CD14-positive monocyte (primary cell): ENCODE measurements around the gene AGTPBP1. TPM values are rescaled to one million over a fixed set of nuclear protein-coding genes. Genes with fewer than 3 reads are reported as not detected.

Experiments
- DNase-seq, 3 donors: peaks; one replicate each; pipeline ENCODE4 v3.0.0-alpha.2; 2011 to 2022
- H2AFZ ChIP-seq: 2 replicates; pipeline ENCODE4 v1.6.0; 2012; ENCODE audit warnings: mild to moderate bottlenecking, low read depth, low read length, inconsistent platforms; ENCODE audit not compliant: insufficient read depth, poor library complexity, severe bottlenecking
- H3K27ac ChIP-seq, 2 donors: 1 replicate in 1 of 2; 2 replicates in 1 of 2; pipeline ENCODE4 v1.5.1; 2012 to 2013; ENCODE audit warnings: low read length in 2 of 2, control low read depth in 1 of 2, inconsistent platforms in 1 of 2, low read depth in 1 of 2, mild to moderate bottlenecking in 1 of 2
- H3K27me3 ChIP-seq, 2 donors: one replicate each; pipeline versions ENCODE4 v1.6.0 to v1.6.1; 2011 to 2013; ENCODE audit warnings: low read length in 2 of 2; ENCODE audit not compliant: control insufficient read depth in 2 of 2, insufficient read depth in 2 of 2
- H3K36me3 ChIP-seq, 2 donors: replicated peaks in 1 of 2; 1 replicate in 1 of 2; 2 replicates in 1 of 2; pipeline versions ENCODE4 v1.5.1 to v1.6.1; 2012 to 2013; ENCODE audit warnings: low read length in 2 of 2, control low read depth in 1 of 2, inconsistent platforms in 1 of 2, mild to moderate bottlenecking in 1 of 2; ENCODE audit not compliant: insufficient read depth in 2 of 2, control insufficient read depth in 1 of 2
- H3K4me1 ChIP-seq, 2 donors: 1 replicate in 1 of 2; 2 replicates in 1 of 2; pipeline versions ENCODE4 v1.5.1 to v1.6.1; 2012 to 2013; ENCODE audit warnings: low read length in 2 of 2, control low read depth in 1 of 2, inconsistent platforms in 1 of 2, mild to moderate bottlenecking in 1 of 2, moderate library complexity in 1 of 2; ENCODE audit not compliant: insufficient read depth in 2 of 2, control insufficient read depth in 1 of 2
- H3K4me2 ChIP-seq: replicated peaks from 2 replicates; pipeline ENCODE3; 2012; ENCODE audit warnings: low read length, moderate library complexity, mild to moderate bottlenecking; ENCODE audit not compliant: poor library complexity, severe bottlenecking; ENCODE audit errors: extremely low read depth
- H3K4me3 ChIP-seq, 3 experiments: fragments of 200-600 bp in 1 of 3; sonication (generic) in 1 of 3; replicated peaks in 1 of 3; 1 replicate in 2 of 3; 2 replicates in 1 of 3; pipeline ENCODE4 v1.5.1; 2011 to 2013; ENCODE audit warnings: low read length in 3 of 3, mild to moderate bottlenecking in 3 of 3, control low read depth in 2 of 3, low read depth in 2 of 3, inconsistent platforms in 1 of 3, moderate library complexity in 1 of 3
- H3K79me2 ChIP-seq: 2 replicates; pipeline ENCODE4 v1.6.0; 2012; ENCODE audit warnings: mild to moderate bottlenecking, control low read depth, inconsistent platforms, low read length, moderate library complexity; ENCODE audit not compliant: insufficient read depth
- H3K9ac ChIP-seq: 2 replicates; pipeline ENCODE4 v1.6.0; 2017; ENCODE audit warnings: low read length, mild to moderate bottlenecking; ENCODE audit not compliant: insufficient read depth, poor library complexity, severe bottlenecking
- H3K9me3 ChIP-seq, 2 donors: replicated peaks in 1 of 2; 1 replicate in 1 of 2; 2 replicates in 1 of 2; pipeline versions ENCODE4 v1.5.1 to v1.6.1; 2012 to 2013; ENCODE audit warnings: low read length in 2 of 2, control low read depth in 1 of 2; ENCODE audit not compliant: control insufficient read depth in 1 of 2, insufficient read depth in 1 of 2
- H4K20me1 ChIP-seq: 2 replicates; pipeline ENCODE4 v1.6.0; 2012; ENCODE audit warnings: mild to moderate bottlenecking, low read length, control low read depth, moderate library complexity; ENCODE audit not compliant: insufficient read depth
- H3K27ac Mint-ChIP-seq, 7 donors: one replicate each; pipeline ENCODE4 v1.8.0; 2020; ENCODE audit warnings: mild to moderate bottlenecking in 7 of 7, mixed read lengths in 7 of 7, moderate library complexity in 6 of 7, inconsistent platforms in 2 of 7
- H3K27me3 Mint-ChIP-seq, 3 donors: one replicate each; pipeline ENCODE4 v1.8.0; 2021 to 2022; ENCODE audit warnings: low read depth in 3 of 3, mild to moderate bottlenecking in 3 of 3, mixed read lengths in 3 of 3, moderate library complexity in 3 of 3, inconsistent platforms in 1 of 3
- H3K36me3 Mint-ChIP-seq, 2 donors: one replicate each; pipeline ENCODE4 v1.8.0; 2020; ENCODE audit warnings: mixed read lengths in 2 of 2, inconsistent platforms in 1 of 2, mild to moderate bottlenecking in 1 of 2
- H3K4me1 Mint-ChIP-seq: one replicate; pipeline ENCODE4 v1.8.0; 2020; ENCODE audit warnings: mild to moderate bottlenecking, mixed read lengths
- H3K4me3 Mint-ChIP-seq, 2 donors: one replicate each; pipeline ENCODE4 v1.8.0; 2020; ENCODE audit warnings: mild to moderate bottlenecking in 2 of 2, mixed read lengths in 2 of 2, moderate library complexity in 1 of 2
- H3K9me3 Mint-ChIP-seq, 7 donors: one replicate each; pipeline ENCODE4 v1.8.0; 2020 to 2022; ENCODE audit warnings: mixed read lengths in 7 of 7, mild to moderate bottlenecking in 6 of 7, moderate library complexity in 6 of 7, inconsistent platforms in 2 of 7
- WGBS: methylation state at CpG from one replicate; pipeline ENCODE4 v1.1.5; 2013; ENCODE audit warnings: missing lambda C conversion rate; ENCODE audit not compliant: insufficient coverage; 5-methylcytosine and 5-hydroxymethylcytosine counted together
- intact Hi-C, 2 donors: fragments of 100-400 bp; cut with micrococcal nuclease; formaldehyde crosslinking; loops; one replicate each; pipeline versions ENCODE4 v1.15.0 to v1.15.1; 2023
- polyA plus RNA-seq, 3 donors: library from polyadenylated mRNA; depleted of rRNA in 1 of 3; unstranded in 2 of 3; stranded (reverse) in 1 of 3; fragments of 300-500 nt in 2 of 3; fragments of >200 nt in 1 of 3; fragmentation: Illumina TruSeq in 2 of 3; gene quantifications; 1 replicate in 2 of 3; 2 replicates in 1 of 3; pipeline ENCODE4 v1.2.3, GENCODE V29; 2012 to 2021
- TF ChIP-seq, protein P1 (sequence below): fragments of 200-600 bp; IDR thresholded peaks from one replicate; pipeline ENCODE4 v1.8.0; 2022; ENCODE audit warnings: antibody characterized with exemption, mild to moderate bottlenecking

AGTPBP1 gene
- polyA plus RNA-seq, 3 donors = 55.6 to 90.3 (median 77.0) TPM

DNA sequence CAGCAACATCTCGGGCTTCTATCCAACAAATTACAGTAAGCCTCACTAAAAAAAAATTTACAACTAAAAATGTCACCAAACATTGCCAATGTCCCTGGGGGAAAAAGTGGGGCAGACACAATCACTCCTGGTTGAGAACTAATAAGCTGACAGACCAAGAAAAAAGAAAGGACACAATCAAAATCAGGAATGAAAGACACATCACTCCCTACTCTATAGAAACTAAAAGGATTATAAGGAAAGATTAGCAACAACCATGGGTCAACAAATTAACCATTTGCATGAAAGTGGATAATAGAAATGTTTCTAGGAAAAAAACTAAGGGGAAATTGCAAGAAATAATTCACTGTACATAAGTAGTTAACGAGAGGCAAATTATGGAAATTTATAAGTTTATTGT is 53.4 kb downstream of the AGTPBP1 start:
- no peak overlapping the region for H2AFZ ChIP-seq
- H3K27me3 Mint-ChIP-seq = no peaks in the 10 kb centered on the region
- peak overlapping the region in 4 of 7 donors; percentile 5 to 59 (median 20) for H3K27ac Mint-ChIP-seq
- H3K27me3 ChIP-seq = no peaks in the 10 kb centered on the region
- DNase-seq = no peak
- H3K4me1 ChIP-seq = no peaks in the 10 kb centered on the region
- no CpG with 5 or more reads among the region's 2 CpGs for WGBS
- peaks cover 0 to 3% (median 0%) of the 10 kb centered on the region in 7 donors for H3K9me3 Mint-ChIP-seq
- TF ChIP-seq, protein P1, sequence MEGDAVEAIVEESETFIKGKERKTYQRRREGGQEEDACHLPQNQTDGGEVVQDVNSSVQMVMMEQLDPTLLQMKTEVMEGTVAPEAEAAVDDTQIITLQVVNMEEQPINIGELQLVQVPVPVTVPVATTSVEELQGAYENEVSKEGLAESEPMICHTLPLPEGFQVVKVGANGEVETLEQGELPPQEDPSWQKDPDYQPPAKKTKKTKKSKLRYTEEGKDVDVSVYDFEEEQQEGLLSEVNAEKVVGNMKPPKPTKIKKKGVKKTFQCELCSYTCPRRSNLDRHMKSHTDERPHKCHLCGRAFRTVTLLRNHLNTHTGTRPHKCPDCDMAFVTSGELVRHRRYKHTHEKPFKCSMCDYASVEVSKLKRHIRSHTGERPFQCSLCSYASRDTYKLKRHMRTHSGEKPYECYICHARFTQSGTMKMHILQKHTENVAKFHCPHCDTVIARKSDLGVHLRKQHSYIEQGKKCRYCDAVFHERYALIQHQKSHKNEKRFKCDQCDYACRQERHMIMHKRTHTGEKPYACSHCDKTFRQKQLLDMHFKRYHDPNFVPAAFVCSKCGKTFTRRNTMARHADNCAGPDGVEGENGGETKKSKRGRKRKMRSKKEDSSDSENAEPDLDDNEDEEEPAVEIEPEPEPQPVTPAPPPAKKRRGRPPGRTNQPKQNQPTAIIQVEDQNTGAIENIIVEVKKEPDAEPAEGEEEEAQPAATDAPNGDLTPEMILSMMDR = no peak
- peaks cover 96% of the 10 kb centered on the region for H3K79me2 ChIP-seq
- intact Hi-C loops = no loop called here
- H3K9ac ChIP-seq = no peak overlapping the region
- peaks cover 43 to 90% of the 10 kb centered on the region in 2 donors for H3K36me3 ChIP-seq
- no peaks in the 10 kb centered on the region for H3K9me3 ChIP-seq
- no peak overlapping the region for H3K4me2 ChIP-seq
- H3K4me1 Mint-ChIP-seq = peaks cover 20% of the 10 kb centered on the region
- no peak overlapping the region for H3K4me3 ChIP-seq
- H3K27ac ChIP-seq = no peak overlapping the region
- no peak overlapping the region for H3K4me3 Mint-ChIP-seq
- H3K36me3 Mint-ChIP-seq = peaks cover 53 to 75% of the 10 kb centered on the region in 2 donors
- peaks cover 99% of the 10 kb centered on the region for H4K20me1 ChIP-seq

DNA sequence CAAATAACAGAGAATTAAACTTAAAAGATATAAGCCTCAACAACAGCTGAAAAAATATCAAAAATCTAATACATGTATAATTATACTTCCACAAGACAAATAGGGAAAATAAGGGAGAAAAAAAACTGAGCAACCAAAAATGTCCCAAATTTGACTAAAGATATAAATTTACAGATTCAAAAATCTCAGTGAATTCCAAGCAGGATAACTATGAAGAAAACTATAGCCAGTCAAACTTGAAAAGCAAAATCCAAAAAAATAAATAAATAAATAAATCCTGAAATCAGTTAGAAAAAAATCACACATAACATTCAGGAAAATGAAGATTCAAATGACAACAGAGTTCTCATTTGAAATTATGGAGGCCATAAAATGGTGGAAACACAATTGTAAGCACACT is 56.7 kb downstream of the AGTPBP1 start:
- intact Hi-C loops = no loop called here
- Histone ChIP-seq H3K4me1 (no peaks in the 10 kb centered on the region), H3K36me3 (peaks cover 30 to 89% of the 10 kb centered on the region in 2 donors), H4K20me1 (peaks cover 91% of the 10 kb centered on the region), H2AFZ (no peak overlapping the region), H3K9me3 (no peaks in the 10 kb centered on the region), H3K27me3 (no peaks in the 10 kb centered on the region), H3K9ac (no peak overlapping the region), H3K27ac (no peak overlapping the region), H3K79me2 (peaks cover 92% of the 10 kb centered on the region), H3K4me3 (no peak overlapping the region), H3K4me2 (no peak overlapping the region)
- Mint-ChIP-seq H3K9me3 (peaks cover 0 to 3% (median 0%) of the 10 kb centered on the region in 7 donors), H3K27ac (peak overlapping the region in 1 of 7 donors; percentile 13), H3K4me3 (no peak overlapping the region), H3K36me3 (peaks cover 64 to 75% of the 10 kb centered on the region in 2 donors), H3K27me3 (no peaks in the 10 kb centered on the region), H3K4me1 (peaks cover 23% of the 10 kb centered on the region)
- DNase-seq = no peak
- TF ChIP-seq, protein P1 = no peak
